UCSD-AML1 (cell line): ENCODE results near the gene SMAD6.

Experiments used
- DNase-seq: peaks from one replicate; lab custom pipeline; 2025; ENCODE audit not compliant: unreplicated experiment; lab: John Stamatoyannopoulos, UW

The SMAD6 gene

GRCh38 chr15:66738595-66738994, 36.6 kb downstream of the SMAD6 start:
- no peak for DNase-seq

- DNase-seq = no peak
Observed at GRCh38 chr15:66739287-66739686, 37.3 kb downstream of the SMAD6 start.

- no peak for DNase-seq
Observed at GRCh38 chr15:66740802-66741201, 38.8 kb downstream of the SMAD6 start.

GRCh38 chr15:66741646-66742045, 39.6 kb downstream of the SMAD6 start:
- no peak for DNase-seq

- no peak for DNase-seq
Observed at GRCh38 chr15:66742286-66742685, 40.2 kb downstream of the SMAD6 start.

- no peak for DNase-seq
Observed at GRCh38 chr15:66743204-66743603, 41.2 kb downstream of the SMAD6 start.

- peak; percentile 63 for DNase-seq
Observed at GRCh38 chr15:66743703-66744536, 41.9 kb downstream of the SMAD6 start.

GRCh38 chr15:66744610-66745279, 42.7 kb downstream of the SMAD6 start:
- DNase-seq = no peak

GRCh38 chr15:66745530-66746230, 43.6 kb downstream of the SMAD6 start:
- no peak for DNase-seq

- DNase-seq = peak; percentile 31
Observed at GRCh38 chr15:66746231-66746605, 44.2 kb downstream of the SMAD6 start.

GRCh38 chr15:66747223-66747622, 45.2 kb downstream of the SMAD6 start:
- no peak for DNase-seq

GRCh38 chr15:66747886-66748707, 46.1 kb downstream of the SMAD6 start:
- no peak for DNase-seq

GRCh38 chr15:66748708-66749035, 46.6 kb downstream of the SMAD6 start:
- DNase-seq = no peak

- DNase-seq = no peak
Observed at GRCh38 chr15:66749841-66750575, 48.0 kb downstream of the SMAD6 start.

GRCh38 chr15:66750609-66751008, 48.6 kb downstream of the SMAD6 start:
- DNase-seq = no peak

GRCh38 chr15:66751579-66751978, 49.5 kb downstream of the SMAD6 start:
- peak; percentile 41 for DNase-seq

- DNase-seq = no peak
Observed at GRCh38 chr15:66752078-66752477, 50.0 kb downstream of the SMAD6 start.

- no peak for DNase-seq
Observed at GRCh38 chr15:66753687-66754377, 51.8 kb downstream of the SMAD6 start.

- DNase-seq = no peak
Observed at GRCh38 chr15:66754789-66755188, 52.8 kb downstream of the SMAD6 start.
